ENCODE results near the gene OSBPL3.

DNA sequence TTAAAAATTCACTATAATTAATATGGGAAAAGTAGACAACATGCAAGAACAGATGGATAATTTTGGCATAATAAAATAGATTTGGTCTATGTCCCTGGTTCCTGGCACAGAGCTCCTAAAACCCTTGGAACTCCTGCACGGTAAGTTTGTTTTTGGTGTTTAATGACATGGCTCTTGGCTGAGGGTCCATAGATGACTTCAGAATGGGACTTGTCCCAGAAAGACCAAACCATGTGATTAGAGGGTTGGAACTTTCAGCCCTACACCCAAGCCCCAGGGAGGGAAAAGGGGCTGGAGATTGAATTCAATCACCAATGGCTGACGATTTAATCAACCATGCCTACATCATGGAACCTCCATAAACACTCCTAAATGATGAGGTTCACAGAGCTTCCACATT is 210.1 kb downstream of the OSBPL3 start:
- TF ChIP-seq, protein P1, sequence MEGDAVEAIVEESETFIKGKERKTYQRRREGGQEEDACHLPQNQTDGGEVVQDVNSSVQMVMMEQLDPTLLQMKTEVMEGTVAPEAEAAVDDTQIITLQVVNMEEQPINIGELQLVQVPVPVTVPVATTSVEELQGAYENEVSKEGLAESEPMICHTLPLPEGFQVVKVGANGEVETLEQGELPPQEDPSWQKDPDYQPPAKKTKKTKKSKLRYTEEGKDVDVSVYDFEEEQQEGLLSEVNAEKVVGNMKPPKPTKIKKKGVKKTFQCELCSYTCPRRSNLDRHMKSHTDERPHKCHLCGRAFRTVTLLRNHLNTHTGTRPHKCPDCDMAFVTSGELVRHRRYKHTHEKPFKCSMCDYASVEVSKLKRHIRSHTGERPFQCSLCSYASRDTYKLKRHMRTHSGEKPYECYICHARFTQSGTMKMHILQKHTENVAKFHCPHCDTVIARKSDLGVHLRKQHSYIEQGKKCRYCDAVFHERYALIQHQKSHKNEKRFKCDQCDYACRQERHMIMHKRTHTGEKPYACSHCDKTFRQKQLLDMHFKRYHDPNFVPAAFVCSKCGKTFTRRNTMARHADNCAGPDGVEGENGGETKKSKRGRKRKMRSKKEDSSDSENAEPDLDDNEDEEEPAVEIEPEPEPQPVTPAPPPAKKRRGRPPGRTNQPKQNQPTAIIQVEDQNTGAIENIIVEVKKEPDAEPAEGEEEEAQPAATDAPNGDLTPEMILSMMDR (conservative IDR thresholded peaks at IDR 0.05; ENCODE audit: low read depth, low read length), result no peak
- TF ChIP-seq EZH2 (IDR thresholded peaks at IDR 0.05; ENCODE audit: low read length, unreplicated experiment), result no peak
